HL-60 (cell line): ENCODE data around the gene CFHR5.
"Not testable (repeated sequence)": the region's sequence is repeated elsewhere in the genome, so short reads cannot be mapped to it uniquely, and the experiment has no call there.

Experiments
- GABPA ChIP-seq: IDR thresholded peaks from 2 replicates; pipeline ENCODE4 v1.6.1; 2012; ENCODE audit warnings: low read depth
- POLR2AphosphoS5 ChIP-seq: IDR thresholded peaks from 2 replicates; pipeline ENCODE4 v1.6.1; 2012; ENCODE audit warnings: low read depth
- TF ChIP-seq, protein P1 (sequence below): IDR thresholded peaks from one replicate; pipeline ENCODE4 v1.5.1; 2011; ENCODE audit warnings: low read length, control low read depth, inconsistent platforms; ENCODE audit not compliant: insufficient read depth

DNA sequence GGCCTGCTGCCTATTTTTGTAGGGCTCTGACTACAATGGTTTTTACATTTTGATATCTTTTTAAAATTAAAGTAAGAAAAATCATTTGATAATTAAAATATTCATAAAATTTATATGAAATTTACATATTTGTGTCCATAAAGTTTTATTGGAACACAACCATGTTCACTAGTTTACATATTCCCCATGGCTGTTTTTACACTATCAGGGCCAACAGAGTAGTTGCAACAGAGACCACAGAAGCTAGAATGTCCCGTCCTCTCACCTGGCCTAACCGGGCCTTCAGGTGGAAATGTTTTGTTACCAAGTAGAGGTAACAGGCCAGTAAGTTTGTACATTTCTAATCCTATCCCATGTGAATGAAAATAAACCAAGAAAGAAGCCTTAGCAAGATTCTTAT is 44.5 kb upstream of the CFHR5 start:
- TF ChIP-seq, protein P1, sequence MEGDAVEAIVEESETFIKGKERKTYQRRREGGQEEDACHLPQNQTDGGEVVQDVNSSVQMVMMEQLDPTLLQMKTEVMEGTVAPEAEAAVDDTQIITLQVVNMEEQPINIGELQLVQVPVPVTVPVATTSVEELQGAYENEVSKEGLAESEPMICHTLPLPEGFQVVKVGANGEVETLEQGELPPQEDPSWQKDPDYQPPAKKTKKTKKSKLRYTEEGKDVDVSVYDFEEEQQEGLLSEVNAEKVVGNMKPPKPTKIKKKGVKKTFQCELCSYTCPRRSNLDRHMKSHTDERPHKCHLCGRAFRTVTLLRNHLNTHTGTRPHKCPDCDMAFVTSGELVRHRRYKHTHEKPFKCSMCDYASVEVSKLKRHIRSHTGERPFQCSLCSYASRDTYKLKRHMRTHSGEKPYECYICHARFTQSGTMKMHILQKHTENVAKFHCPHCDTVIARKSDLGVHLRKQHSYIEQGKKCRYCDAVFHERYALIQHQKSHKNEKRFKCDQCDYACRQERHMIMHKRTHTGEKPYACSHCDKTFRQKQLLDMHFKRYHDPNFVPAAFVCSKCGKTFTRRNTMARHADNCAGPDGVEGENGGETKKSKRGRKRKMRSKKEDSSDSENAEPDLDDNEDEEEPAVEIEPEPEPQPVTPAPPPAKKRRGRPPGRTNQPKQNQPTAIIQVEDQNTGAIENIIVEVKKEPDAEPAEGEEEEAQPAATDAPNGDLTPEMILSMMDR, result not testable (repeated sequence)
- not testable (repeated sequence) for TF ChIP-seq POLR2AphosphoS5, GABPA
